ENCODE data around the gene CBY1. TPM values are rescaled to one million over a fixed set of nuclear protein-coding genes. Genes with fewer than 3 reads are reported as not detected.

CBY1 gene
- total and polyA plus RNA-seq, 9 of the 15 experiments (the other 6 are each of a cell fraction or from before 2014, with no cell fraction given) = 5.7 to 19.7 (median 10.8) TPM

- TF ChIP-seq, protein P1, sequence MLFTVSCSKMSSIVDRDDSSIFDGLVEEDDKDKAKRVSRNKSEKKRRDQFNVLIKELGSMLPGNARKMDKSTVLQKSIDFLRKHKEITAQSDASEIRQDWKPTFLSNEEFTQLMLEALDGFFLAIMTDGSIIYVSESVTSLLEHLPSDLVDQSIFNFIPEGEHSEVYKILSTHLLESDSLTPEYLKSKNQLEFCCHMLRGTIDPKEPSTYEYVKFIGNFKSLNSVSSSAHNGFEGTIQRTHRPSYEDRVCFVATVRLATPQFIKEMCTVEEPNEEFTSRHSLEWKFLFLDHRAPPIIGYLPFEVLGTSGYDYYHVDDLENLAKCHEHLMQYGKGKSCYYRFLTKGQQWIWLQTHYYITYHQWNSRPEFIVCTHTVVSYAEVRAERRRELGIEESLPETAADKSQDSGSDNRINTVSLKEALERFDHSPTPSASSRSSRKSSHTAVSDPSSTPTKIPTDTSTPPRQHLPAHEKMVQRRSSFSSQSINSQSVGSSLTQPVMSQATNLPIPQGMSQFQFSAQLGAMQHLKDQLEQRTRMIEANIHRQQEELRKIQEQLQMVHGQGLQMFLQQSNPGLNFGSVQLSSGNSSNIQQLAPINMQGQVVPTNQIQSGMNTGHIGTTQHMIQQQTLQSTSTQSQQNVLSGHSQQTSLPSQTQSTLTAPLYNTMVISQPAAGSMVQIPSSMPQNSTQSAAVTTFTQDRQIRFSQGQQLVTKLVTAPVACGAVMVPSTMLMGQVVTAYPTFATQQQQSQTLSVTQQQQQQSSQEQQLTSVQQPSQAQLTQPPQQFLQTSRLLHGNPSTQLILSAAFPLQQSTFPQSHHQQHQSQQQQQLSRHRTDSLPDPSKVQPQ (CRISPR knock-in tag; IDR thresholded peaks at IDR 0.05; ENCODE audit: borderline replicate concordance) = no peak
- TF ChIP-seq MAFF (IDR thresholded peaks at IDR 0.05; ENCODE audit: low read length) = peak; percentile 33
- no peak for TF ChIP-seq CREB3L1 (IDR thresholded peaks at IDR 0.05; ENCODE audit: borderline replicate concordance, low read depth)
- TF ChIP-seq ZNF253 (CRISPR knock-in tag; conservative IDR thresholded peaks at IDR 0.05) = no peak
- peak; percentile 54 for TF ChIP-seq TAF9B (IDR thresholded peaks at IDR 0.05; ENCODE audit: partially characterized antibody)
- TF ChIP-seq U2AF2 (optimal IDR thresholded peaks at IDR 0.05; ENCODE audit: low read depth, low read length) = no peak
- no peak for TF ChIP-seq MCM2 (IDR thresholded peaks at IDR 0.05; ENCODE audit: low read depth)
- TF ChIP-seq, protein P2, sequence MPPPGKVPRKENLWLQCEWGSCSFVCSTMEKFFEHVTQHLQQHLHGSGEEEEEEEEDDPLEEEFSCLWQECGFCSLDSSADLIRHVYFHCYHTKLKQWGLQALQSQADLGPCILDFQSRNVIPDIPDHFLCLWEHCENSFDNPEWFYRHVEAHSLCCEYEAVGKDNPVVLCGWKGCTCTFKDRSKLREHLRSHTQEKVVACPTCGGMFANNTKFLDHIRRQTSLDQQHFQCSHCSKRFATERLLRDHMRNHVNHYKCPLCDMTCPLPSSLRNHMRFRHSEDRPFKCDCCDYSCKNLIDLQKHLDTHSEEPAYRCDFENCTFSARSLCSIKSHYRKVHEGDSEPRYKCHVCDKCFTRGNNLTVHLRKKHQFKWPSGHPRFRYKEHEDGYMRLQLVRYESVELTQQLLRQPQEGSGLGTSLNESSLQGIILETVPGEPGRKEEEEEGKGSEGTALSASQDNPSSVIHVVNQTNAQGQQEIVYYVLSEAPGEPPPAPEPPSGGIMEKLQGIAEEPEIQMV (tag; conservative IDR thresholded peaks at IDR 0.05; ENCODE audit: low read depth) = no peak
- TF ChIP-seq, protein P3, sequence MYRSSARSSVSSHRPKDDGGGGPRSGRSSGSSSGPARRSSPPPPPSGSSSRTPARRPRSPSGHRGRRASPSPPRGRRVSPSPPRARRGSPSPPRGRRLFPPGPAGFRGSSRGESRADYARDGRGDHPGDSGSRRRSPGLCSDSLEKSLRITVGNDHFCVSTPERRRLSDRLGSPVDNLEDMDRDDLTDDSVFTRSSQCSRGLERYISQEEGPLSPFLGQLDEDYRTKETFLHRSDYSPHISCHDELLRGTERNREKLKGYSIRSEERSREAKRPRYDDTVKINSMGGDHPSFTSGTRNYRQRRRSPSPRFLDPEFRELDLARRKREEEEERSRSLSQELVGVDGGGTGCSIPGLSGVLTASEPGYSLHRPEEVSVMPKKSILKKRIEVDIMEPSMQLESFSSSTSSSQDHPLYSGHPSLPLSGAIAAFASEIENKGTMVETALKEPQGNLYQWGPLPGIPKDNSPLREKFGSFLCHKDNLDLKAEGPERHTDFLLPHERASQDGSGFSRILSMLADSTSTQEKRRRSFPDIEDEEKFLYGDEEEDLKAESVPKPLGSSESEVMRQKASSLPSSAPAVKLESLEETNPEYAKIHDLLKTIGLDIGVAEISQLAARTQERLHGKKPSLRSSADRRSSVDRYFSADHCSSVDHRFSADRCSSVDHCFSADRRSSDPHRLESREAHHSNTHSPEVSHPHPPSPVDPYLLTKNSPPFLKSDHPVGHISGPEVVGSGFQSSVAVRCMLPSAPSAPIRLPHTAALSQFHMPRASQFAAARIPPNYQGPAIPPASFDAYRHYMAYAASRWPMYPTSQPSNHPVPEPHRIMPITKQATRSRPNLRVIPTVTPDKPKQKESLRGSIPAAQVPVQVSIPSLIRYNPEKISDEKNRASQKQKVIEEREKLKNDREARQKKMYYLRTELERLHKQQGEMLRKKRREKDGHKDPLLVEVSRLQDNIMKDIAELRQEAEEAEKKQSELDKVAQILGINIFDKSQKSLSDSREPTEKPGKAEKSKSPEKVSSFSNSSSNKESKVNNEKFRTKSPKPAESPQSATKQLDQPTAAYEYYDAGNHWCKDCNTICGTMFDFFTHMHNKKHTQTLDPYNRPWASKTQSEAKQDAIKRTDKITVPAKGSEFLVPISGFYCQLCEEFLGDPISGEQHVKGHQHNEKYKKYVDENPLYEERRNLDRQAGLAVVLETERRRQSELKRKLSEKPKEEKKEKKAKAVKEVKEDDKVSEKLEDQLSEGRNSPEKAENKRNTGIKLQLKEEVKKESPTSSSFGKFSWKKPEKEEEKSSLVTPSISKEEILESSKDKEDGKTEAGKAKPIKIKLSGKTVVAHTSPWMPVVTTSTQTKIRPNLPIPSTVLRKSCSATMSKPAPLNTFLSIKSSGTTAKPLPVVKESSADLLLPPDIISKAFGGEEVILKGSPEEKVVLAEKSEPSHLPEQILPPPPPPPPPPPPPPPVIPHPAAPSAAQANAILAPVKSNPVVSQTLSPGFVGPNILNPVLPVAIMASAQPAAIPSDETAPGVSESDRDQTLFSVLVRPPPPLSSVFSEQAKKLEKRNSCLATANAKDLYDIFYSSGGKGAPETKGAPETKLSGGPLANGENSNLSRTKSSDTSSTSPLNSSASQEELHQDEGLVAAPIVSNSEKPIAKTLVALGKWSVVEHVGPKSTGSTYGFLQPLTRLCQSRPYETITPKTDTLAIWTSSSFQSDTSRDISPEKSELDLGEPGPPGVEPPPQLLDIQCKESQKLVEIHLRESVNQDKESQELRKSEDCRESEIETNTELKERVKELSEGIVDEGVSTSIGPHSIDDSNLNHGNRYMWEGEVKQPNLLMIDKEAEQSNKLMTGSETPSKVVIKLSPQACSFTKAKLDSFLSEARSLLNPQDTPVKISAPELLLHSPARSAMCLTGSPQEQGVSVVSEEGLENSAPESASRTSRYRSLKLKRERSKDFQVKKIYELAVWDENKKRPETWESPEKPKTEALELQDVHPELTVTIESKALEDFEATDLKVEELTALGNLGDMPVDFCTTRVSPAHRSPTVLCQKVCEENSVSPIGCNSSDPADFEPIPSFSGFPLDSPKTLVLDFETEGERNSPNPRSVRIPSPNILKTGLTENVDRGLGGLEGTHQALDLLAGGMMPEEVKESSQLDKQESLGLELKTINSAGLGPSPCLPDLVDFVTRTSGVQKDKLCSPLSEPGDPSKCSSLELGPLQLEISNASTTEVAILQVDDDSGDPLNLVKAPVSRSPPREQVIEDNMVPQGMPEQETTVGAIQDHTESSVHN (IDR thresholded peaks at IDR 0.05; ENCODE audit: borderline replicate concordance in 1 of 2, low read depth in 1 of 2) = no peak
- TF ChIP-seq CC2D1A (IDR thresholded peaks at IDR 0.05) = no peak
- peak; percentile 74 for TF ChIP-seq NFRKB (IDR thresholded peaks at IDR 0.05; ENCODE audit: low read depth)
- no peak for TF ChIP-seq ZNF354B (CRISPR knock-in tag; IDR thresholded peaks at IDR 0.05)
Observed at GRCh38 chr22:38705235-38706100, 49.0 kb downstream of the CBY1 start, which contains the start of gene GTPBP1 (continued).
